Activated naive CD4-positive, alpha-beta T cell treated with anti-CD3 and anti-CD28 coated beads, Interleukin-2, amount 50 U/mL, for 72 hours (primary cell): Measurements from ENCODE around the gene NFS1. TPM values are rescaled to one million over a fixed set of nuclear protein-coding genes. Genes with fewer than 3 reads are reported as not detected.
"Not testable (repeated sequence)": the region's sequence is repeated elsewhere in the genome, so short reads cannot be mapped to it uniquely, and the experiment has no call there.

ENCODE experiments used
- ATAC-seq, 2 donors: fragments of 150-1000 bp; cut with Tn5 transposase; 2 replicates each; pipeline ENCODE4 v1.10.0; 2021; ENCODE audit warnings: mild to moderate bottlenecking in 2 of 2, moderate library complexity in 2 of 2
- DNase-seq, 2 donors: peaks; one replicate each; pipeline ENCODE4 v3.0.0; 2021 to 2022; ENCODE audit warnings: low spot score in 2 of 2
- H3K27ac Mint-ChIP-seq, 2 donors: one replicate each; pipeline ENCODE4 v1.8.0; 2022; ENCODE audit warnings: mild to moderate bottlenecking in 2 of 2, mixed read lengths in 2 of 2
- H3K36me3 Mint-ChIP-seq, 2 donors: one replicate each; pipeline ENCODE4 v1.8.0; 2022; ENCODE audit warnings: mixed read lengths in 2 of 2
- H3K9me3 Mint-ChIP-seq, 2 donors: one replicate each; pipeline ENCODE4 v1.8.0; 2022; ENCODE audit warnings: mixed read lengths in 2 of 2
- total RNA-seq, 2 donors: library from RNA; stranded (reverse); gene quantifications; one replicate each; pipeline ENCODE4 v1.2.3, GENCODE V29; 2022

Gene NFS1
- total RNA-seq, 2 donors from 2014 or later, result 48.5 to 50.1 TPM

GRCh38 chr20:35731862-35732643 lies 32.9 kb upstream of the NFS1 start:
- H3K36me3 Mint-ChIP-seq, result peaks cover 5 to 47% of the 10 kb centered on the region in 2 donors
- H3K27ac Mint-ChIP-seq, result peak overlapping the region; percentile 21 to 82
- DNase-seq (no peak), ATAC-seq (no peak)
- no peaks in the 10 kb centered on the region for H3K9me3 Mint-ChIP-seq

DNA sequence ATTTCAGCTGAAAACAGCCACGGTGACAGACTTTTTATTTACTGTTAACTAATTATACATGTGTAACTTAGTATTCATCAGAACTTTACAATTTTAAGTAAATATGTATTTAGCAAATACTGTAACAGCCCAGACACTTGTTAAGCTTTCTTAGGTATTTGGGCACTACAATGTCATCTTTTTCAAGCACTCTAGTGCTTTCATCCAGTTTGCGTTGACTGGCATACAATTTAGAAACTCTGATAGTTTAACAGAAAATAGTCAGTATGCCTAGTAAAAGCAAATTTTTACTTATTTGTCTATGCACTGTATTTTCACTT lies 32.3 kb upstream of the NFS1 start:
- Mint-ChIP-seq H3K27ac (peak overlapping the region in 1 of 2 donors; percentile 21), H3K36me3 (peaks cover 5 to 53% of the 10 kb centered on the region in 2 donors), H3K9me3 (no peaks in the 10 kb centered on the region)
- ATAC-seq, result no peak
- no peak for DNase-seq

DNA sequence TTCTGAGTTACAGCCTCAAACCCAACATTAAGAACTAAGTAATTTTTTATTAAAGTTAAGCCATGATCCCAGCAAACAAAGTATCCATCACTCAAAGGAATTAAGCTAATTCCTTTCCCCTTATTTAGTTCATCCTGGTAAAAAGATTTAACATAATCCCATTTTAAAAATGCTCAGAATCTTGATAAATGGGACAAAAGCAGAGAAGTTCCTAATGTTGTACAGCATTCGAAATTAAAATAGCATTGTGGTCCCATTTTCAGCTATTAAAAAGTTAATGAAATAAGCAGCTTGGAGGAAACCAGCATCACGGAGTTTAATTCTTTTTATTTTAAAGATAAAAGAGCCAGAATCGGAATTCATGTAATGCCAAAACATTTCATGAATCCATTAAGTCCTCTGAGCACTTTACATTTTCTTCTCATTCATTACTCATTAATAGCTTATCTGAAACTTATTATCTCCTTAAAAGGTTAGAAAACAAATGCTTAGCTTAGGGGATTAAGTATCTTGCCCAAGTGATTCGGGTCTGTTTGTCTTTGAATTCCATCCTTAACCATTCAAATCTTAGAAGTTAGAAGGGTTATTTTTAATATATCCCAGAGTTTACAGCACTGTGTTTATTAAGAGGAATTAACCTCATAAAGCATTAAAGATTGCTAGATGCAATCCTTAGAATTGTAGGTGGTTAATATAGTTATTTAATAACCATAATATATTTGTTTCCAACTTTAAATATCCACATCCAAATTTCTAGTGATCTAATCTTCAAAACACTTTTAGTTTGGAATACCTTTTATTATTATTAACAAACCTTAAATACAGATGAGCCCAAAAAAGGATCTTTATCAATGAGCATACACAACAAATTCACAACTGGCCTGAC lies 31.7 kb upstream of the NFS1 start:
- H3K27ac Mint-ChIP-seq, result peak overlapping the region in 1 of 2 donors; percentile 79
- peaks cover 2 to 50% of the 10 kb centered on the region in 2 donors for H3K36me3 Mint-ChIP-seq
- DNase-seq (no peak), ATAC-seq (no peak)
- no peaks in the 10 kb centered on the region for H3K9me3 Mint-ChIP-seq

DNA sequence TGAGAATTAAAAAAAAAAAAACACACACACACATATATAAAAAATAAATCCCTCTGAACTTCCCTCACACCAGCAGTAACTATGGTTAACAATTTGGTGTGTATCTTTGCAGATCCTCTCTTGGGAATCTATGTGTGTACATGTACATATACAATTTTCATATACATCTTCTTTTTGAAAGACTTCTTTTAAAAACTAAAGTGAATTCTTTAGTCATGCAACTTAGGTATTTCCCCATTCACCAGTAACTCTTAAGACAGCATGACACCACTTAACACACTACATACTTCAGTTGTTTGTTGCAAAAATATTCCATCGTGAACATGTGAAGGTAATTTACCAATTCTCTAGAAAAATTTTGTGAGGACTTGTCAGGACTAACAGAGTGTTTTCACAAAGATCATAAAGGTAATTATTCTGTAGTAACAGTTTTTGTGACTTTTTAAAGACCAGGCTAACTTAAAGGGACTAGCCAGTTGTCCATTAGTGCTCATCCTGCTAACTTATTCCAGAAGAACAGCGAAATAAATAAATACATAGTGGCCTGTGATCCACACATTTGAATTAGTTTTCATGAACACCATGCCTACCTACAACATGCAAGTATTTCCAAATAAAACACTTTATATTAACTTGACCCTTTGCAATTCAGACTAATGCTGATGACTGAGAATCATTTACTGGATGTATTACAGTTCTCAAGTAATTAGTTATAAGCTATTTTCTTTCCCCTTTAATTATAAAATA lies 30.9 kb upstream of the NFS1 start:
- DNase-seq (no peak), ATAC-seq (peak in 1 of 2 donors; percentile 35)
- no peaks in the 10 kb centered on the region for H3K9me3 Mint-ChIP-seq
- H3K36me3 Mint-ChIP-seq, result peaks cover 0 to 51% of the 10 kb centered on the region in 2 donors
- H3K27ac Mint-ChIP-seq, result peak overlapping the region in 1 of 2 donors; percentile 79

GRCh38 chr20:35729283-35729807 lies 30.2 kb upstream of the NFS1 start:
- ATAC-seq, result no peak
- Mint-ChIP-seq H3K27ac (peak overlapping the region in 1 of 2 donors; percentile 79), H3K36me3 (peaks cover 0 to 48% of the 10 kb centered on the region in 2 donors), H3K9me3 (no peaks in the 10 kb centered on the region)
- no peak for DNase-seq

- DNase-seq (no peak), ATAC-seq (no peak)
- Mint-ChIP-seq H3K36me3 (peaks cover 0 to 31% of the 10 kb centered on the region in 2 donors), H3K27ac (peak overlapping the region in 1 of 2 donors; percentile 95), H3K9me3 (no peaks in the 10 kb centered on the region)
These were observed 27.9 kb upstream of the NFS1 start for GRCh38 chr20:35726842-35727711.

- peak overlapping the region; percentile 16 to 81 for H3K27ac Mint-ChIP-seq
- no peaks in the 10 kb centered on the region for H3K9me3 Mint-ChIP-seq
- H3K36me3 Mint-ChIP-seq, result peaks cover 6 to 42% of the 10 kb centered on the region in 2 donors
- no peak for DNase-seq
- no peak for ATAC-seq
These were observed 25.4 kb upstream of the NFS1 start for GRCh38 chr20:35724321-35725230.

GRCh38 chr20:35723652-35724320 lies 24.6 kb upstream of the NFS1 start:
- not testable (repeated sequence) for H3K9me3 Mint-ChIP-seq, ATAC-seq, DNase-seq
- H3K27ac Mint-ChIP-seq, result peak overlapping the region in 1 of 2 donors; percentile 81
- peaks cover 6 to 42% of the 10 kb centered on the region in 2 donors for H3K36me3 Mint-ChIP-seq

- H3K9me3 Mint-ChIP-seq, DNase-seq: not testable (repeated sequence)
- H3K36me3 Mint-ChIP-seq, result peaks cover 6 to 42% of the 10 kb centered on the region in 2 donors
- peak in 1 of 2 donors; percentile 5 for ATAC-seq
- peak overlapping the region in 1 of 2 donors; percentile 81 for H3K27ac Mint-ChIP-seq
These were observed 24.1 kb upstream of the NFS1 start for GRCh38 chr20:35723275-35723639.

- ATAC-seq, result no peak
- no peak for DNase-seq
- Mint-ChIP-seq H3K36me3 (peaks cover 6 to 42% of the 10 kb centered on the region in 2 donors), H3K9me3 (no peaks in the 10 kb centered on the region), H3K27ac (peak overlapping the region in 1 of 2 donors; percentile 1)
These were observed 22.5 kb upstream of the NFS1 start for GRCh38 chr20:35721621-35722020.

DNA sequence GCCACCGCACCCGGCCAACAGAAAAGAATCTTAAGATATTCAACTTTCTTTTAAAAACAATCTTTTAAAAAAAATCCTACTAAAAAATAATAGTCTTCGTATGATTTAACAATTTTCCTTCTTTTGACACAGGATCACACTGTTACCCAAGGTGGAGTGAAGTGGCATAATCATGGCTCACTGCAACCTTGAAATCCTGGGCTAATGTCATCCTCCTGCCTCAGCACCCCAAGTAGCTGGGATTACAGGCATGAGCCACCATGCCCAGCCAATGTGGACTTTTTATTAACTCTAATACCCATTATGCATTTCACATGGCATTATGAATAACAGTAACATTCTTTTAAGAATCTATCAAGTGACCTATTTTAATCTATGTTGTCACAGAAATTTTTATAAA lies 22.1 kb upstream of the NFS1 start:
- Mint-ChIP-seq H3K36me3 (peaks cover 6 to 38% of the 10 kb centered on the region in 2 donors), H3K27ac (no peak overlapping the region), H3K9me3 (no peaks in the 10 kb centered on the region)
- ATAC-seq, result no peak
- DNase-seq, result no peak

GRCh38 chr20:35720165-35721123 lies 21.3 kb upstream of the NFS1 start:
- Mint-ChIP-seq H3K36me3 (peaks cover 6 to 36% of the 10 kb centered on the region in 2 donors), H3K9me3 (no peaks in the 10 kb centered on the region), H3K27ac (peak overlapping the region; percentile 34 to 61)
- ATAC-seq (peak in 1 of 2 donors; percentile 2), DNase-seq (no peak)

GRCh38 chr20:35719717-35720116 lies 20.6 kb upstream of the NFS1 start:
- Mint-ChIP-seq H3K36me3 (peaks cover 6 to 29% of the 10 kb centered on the region in 2 donors), H3K27ac (no peak overlapping the region), H3K9me3 (no peaks in the 10 kb centered on the region)
- ATAC-seq (no peak), DNase-seq (no peak)
